NCI-H460 (cell line): ENCODE measurements around the gene PRDM10. TPM values are rescaled to one million over a fixed set of nuclear protein-coding genes. Genes with fewer than 3 reads are reported as not detected.
"Not testable (repeated sequence)": the region's sequence is repeated elsewhere in the genome, so short reads cannot be mapped to it uniquely, and the experiment has no call there.

Experiments used
- DNase-seq: peaks from one replicate; pipeline ENCODE4 v3.0.0-alpha.2; 2016; ENCODE audit warnings: low read depth; ENCODE audit errors: extremely low read depth
- total RNA-seq: library from RNA; depleted of rRNA; stranded (reverse); fragments of >200 nt; shearing (Covaris generic); gene quantifications from 2 replicates; pipeline ENCODE4 v1.2.3, GENCODE V29; 2014

The PRDM10 gene
- total RNA-seq, 1 experiment from 2014 or later, result 4.8 TPM

- no peak for DNase-seq
Observed at GRCh38 chr11:129910360-129910759, 92.3 kb downstream of the PRDM10 start.

- DNase-seq, result no peak
Observed at GRCh38 chr11:129905402-129905801, 97.2 kb downstream of the PRDM10 start.

GRCh38 chr11:129896062-129896461 is 106.6 kb downstream of the PRDM10 start:
- DNase-seq, result no peak

GRCh38 chr11:129895126-129896041 is 107.3 kb downstream of the PRDM10 start, which contains the start of gene NFRKB:
NFRKB (minus strand) TSS chr11:129895578; CDS start chr11:129892849, 2,729 bp downstream.
- peak; percentile 60 for DNase-seq

DNA sequence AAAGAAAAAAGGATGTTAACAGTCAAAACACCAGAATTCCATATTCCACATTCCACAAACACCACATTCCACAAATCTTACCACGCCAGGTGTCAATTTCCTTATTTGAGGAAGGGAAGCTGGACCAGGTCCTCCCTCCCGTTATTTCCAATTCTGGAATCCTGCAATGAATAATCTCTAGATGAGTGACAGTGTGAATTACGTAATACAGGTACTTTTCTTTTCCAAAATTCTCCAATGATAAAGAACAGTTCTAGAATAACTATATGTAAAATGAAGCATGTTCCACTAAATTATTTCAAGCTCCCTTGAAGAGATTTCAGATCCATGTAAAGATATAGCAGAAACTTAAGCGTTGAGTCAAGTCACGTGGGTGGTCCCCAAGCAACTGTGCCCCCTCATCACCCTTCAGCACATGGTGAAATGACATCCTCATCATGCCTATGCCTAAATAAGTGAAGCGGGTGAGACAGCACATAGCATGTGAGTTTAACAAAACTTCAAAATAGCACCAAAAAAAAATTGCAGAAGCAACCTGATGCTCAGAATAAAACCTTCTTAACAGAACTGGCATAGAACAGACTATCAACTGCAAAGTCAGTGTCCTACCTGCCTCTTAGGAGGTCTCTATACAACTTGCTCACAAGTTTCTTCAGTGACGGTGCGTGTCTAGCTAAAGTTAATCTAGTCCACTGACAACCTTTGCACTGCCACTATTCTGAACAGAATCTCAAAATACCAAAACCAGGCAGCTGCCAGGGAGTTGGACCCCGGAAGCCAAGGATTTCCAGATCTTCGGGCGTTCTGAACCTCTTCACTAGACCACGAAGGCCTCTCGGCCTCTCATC is 108.1 kb downstream of the PRDM10 start:
- no peak for DNase-seq

GRCh38 chr11:129888451-129888850 is 114.2 kb downstream of the PRDM10 start:
- no peak for DNase-seq

DNA sequence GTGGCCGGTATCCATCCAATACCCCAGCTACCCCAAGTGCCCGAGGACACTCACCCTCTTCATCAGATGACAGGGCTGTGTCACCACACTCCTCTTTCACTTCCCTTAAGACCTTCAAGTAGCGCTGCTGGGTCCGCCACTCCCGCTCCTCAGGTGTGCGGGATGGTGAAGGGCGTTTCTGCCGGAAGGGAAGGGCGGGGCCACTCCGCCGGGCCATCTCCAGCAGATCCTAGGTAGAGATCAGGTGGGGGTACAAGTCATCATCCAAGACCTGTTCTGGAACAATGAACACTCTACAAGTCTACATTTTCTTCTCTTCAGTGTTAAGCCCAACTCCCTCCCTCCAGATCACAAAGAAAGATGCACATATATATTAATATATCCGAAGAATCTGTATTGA is 117.3 kb downstream of the PRDM10 start:
- DNase-seq, result no peak

DNA sequence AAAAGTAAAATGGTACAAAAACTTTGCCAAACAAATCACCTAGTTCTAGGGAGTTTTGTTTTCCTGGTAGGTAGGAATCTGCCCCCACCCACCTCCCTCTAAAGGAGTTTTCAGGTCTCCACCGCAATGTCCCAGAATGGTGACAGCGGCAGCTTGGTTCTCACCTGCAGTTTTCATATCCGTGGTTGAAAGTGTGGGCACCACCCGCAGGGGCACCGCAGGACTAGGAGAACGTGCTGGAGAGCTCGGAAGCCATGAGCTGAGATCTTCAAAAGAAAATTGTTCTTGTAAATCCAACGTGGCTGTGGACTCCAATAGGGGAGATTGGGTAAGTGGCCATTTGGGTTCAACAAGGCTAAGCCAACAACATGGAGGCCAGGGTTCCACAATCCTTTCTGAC is 118.1 kb downstream of the PRDM10 start:
- DNase-seq, result no peak

GRCh38 chr11:129881570-129882170 is 121.0 kb downstream of the PRDM10 start:
- peak; percentile 25 for DNase-seq

GRCh38 chr11:129880311-129880710 is 122.3 kb downstream of the PRDM10 start:
- no peak for DNase-seq

DNA sequence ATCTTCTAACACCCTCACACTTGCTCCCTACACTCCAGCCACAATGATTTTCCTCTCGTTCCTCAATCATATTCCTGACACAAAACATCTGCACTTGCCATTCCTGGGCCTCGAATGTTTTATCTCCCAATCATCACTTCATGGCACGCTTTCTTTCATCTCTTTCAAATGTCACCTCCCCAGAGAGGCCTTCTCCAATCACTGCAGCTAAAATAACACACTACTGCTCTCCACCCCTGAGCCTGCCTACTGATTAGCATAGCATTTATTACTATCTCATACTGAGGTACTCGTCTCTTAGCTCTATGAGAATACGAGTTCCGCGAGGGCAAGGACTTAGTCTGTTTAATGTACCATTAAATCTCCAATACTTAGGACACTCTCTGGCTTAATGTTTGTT is 130.7 kb downstream of the PRDM10 start:
- DNase-seq, result no peak

DNA sequence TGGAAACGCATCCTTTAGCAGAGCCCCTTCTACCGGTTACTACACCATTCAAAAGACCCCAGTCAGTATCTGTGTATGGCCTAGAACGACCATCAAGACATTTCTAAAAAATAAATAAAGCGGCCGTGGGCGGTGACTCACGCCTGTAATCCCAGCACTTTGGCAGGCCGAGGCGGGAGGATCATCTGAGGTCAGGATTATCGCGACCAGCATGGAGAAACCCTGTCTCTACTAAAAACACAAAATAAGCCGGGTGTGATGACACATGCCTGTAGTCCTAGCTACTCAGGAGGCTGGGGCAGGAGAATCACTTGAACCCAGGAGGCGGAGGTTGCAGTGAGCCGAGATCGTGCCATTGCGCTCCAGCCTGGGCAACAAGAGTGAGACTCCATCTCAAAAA is 134.0 kb downstream of the PRDM10 start:
- DNase-seq, result not testable (repeated sequence)

DNA sequence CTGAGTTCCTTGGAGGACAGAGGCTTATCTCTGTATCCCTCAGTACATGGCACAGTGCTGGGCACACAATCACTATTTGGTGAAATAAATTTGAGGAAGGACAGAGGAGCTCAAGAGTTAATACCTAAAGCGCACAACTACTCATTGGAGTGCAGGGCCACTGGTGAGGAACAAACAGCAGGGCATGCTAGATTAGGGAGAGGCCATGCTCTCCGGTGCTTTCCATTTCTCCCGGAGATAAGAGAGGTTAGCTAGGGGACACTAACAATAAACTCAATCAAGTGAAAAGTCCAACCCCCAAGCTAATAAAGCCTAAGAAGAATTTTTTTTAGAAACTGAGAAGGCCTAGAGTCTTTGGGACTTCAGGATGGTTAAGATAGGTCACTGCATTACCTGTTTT is 136.3 kb downstream of the PRDM10 start:
- no peak for DNase-seq

DNA sequence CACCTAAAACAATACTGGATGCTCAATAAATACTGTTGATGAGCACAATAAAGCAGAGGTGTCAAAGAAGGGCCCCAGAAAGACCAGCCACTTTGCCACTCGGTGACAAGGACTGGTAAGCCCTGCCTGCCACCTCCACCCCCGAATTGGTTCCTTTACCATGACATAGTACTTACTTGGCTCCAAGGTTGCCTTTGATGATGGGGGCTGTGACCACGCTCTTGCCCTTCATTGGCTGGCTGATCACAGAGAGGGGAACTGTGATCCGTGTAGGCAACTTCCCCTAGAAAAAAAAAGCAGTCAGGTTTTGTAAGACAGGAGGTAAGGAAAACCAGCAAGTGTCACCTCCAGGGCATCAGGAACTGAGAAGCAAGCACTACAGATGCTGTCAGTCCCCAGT is 136.9 kb downstream of the PRDM10 start:
- no peak for DNase-seq

GRCh38 chr11:129864811-129865210 is 137.8 kb downstream of the PRDM10 start:
- DNase-seq, result no peak

GRCh38 chr11:129861702-129862522 is 140.7 kb downstream of the PRDM10 start:
- peak; percentile 76 for DNase-seq

DNA sequence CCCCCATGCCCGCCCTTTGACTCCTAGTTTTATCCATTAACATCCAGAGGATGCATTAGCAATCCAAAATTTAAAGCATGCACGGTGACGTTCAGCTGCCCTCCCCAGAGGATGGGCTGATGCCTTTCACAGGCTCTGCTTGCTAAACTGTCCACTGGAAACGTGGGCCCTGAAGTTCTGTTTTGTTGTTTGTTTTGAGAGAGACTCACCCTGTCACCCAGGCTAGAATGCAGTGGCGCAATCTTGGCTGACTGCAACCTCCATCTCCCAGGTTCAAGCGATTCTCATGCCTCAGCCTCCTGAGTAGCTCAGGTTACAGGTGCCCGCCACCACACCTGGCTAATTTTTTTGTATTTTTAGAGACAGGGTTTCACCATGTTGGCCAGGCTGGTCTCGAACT is 146.6 kb downstream of the PRDM10 start:
- no peak for DNase-seq

GRCh38 chr11:129855086-129855485 is 147.5 kb downstream of the PRDM10 start:
- DNase-seq, result no peak

GRCh38 chr11:129854232-129854805 is 148.3 kb downstream of the PRDM10 start:
- no peak for DNase-seq
